ENCODE measurements around the gene SERPINA7. TPM values are rescaled to one million over a fixed set of nuclear protein-coding genes. Genes with fewer than 3 reads are reported as not detected.
"Not testable (repeated sequence)": the region's sequence is repeated elsewhere in the genome, so short reads cannot be mapped to it uniquely, and the experiment has no call there.

The SERPINA7 gene
- not detected in 2 replicates for total RNA-seq

- intact Hi-C loops (cut with micrococcal nuclease) = no loop called here
These were observed at the start of gene SERPINA7 for GRCh38 chrX:106038625-106039024. SERPINA7 (minus strand) TSS chrX:106038727; CDS start chrX:106037058, 1,669 bp downstream.

DNA sequence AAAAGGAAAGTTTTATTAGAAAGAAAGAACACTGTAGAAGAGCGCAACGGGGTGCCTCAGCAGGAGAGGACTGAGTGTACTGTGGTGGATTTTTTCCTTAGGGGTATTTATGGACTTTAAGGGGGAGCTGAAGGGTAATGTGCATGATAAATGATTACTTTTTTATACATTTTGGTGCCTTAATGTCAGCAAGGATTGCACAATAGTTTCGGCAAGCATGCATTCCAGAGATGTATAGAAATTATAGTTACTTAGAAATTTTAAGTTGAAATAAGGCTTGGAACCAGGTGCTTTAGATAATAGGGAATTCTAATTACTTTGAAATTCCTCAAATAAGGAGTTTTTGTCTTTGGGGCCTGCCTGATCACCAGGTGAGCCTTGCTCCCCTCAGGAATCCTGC lies 30.5 kb upstream of the SERPINA7 start:
- intact Hi-C loops (cut with micrococcal nuclease) = no loop called here

DNA sequence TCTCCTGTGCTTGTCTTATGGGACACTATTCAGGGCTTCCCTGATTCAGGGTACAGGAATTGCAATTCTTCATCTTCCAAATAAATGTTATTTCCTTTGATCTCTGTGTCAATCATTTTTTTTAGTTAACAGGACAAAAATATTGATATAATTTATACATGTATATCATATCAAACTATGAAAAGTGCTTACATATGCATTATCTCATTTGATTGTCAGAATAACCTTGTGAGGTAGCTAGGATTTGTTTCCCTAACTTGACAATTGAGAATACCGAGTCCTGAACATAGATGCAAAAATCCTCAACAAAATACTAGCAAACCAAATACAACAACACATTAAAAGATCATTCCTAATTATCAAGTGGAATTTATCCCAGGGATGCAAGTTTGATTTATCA lies 11.5 kb upstream of the SERPINA7 start:
- intact Hi-C loops (cut with micrococcal nuclease) = no loop called here

- intact Hi-C loops (cut with micrococcal nuclease) = no loop called here
These were observed 3.8 kb upstream of the SERPINA7 start for GRCh38 chrX:106042296-106042695.

DNA sequence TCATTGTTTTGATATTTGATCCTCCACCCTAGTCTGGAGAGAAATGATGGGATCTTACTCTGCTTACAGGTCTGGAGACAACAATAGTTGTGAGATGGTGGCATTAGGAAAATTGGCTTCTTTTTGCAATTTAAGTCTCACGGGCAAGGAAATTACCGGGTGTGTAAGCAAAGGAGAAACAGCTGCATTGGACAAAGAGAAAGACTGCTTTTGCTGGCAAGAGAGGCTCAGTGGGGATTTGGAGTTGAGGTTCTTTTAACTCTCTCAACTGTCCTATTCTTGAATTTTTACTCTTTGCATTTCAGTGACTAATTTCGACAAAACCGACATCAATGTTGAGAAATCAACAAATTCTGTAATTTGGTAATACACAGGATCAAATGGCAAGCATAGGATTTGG lies 2.3 kb upstream of the SERPINA7 start:
- intact Hi-C loops (cut with micrococcal nuclease) = no loop called here

DNA sequence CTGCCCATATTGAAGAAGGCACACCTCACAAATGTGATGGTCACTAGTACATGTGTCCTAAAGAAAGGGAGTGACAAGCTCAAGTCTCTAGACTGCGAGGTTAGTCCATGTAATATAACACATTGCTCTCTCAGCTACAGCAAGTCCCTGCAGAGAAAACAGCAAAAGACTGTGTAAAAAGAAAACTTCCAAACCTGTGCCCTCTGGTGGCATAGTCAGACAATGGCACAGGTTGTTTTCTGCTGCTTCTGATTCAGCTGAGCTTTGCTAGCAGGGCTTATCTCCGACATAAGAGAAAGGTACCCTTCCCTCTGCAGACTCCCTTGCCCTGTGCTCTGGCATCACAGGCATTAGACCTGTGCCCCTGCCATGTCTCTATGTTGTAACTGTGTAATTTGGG lies 1.4 kb upstream of the SERPINA7 start:
- intact Hi-C loops (cut with micrococcal nuclease) = no loop called here

DNA sequence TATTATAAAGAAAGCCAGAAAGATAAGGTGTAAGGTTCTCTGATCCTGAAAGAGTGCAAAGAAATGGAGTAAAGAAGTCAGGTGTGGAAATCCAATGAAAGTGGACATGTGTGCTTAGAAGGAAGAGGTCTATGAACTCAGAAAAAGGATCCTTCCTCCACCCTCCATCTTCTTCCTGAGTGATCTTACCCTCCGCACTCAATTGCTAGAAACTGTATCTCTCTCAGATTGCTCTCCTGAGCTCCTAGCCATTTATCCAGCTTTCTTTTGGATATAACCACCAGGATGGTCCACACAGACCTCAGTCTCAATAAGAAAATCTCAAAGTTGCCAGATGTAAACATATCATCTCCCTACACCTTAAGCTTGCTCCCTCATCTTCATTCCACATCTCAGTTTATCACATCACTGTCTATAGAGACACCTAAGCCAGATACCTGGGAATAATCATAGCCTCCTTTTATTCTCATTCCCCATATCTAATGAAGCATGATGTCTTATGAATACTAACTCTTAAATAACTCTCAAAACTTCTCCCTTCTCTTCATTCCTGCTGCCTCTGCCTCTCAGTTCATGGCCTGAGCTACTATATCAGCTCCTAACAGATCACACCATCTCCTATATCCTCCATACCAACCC lies 573 bp downstream of the SERPINA7 start:
- intact Hi-C loops (cut with micrococcal nuclease) = no loop called here

DNA sequence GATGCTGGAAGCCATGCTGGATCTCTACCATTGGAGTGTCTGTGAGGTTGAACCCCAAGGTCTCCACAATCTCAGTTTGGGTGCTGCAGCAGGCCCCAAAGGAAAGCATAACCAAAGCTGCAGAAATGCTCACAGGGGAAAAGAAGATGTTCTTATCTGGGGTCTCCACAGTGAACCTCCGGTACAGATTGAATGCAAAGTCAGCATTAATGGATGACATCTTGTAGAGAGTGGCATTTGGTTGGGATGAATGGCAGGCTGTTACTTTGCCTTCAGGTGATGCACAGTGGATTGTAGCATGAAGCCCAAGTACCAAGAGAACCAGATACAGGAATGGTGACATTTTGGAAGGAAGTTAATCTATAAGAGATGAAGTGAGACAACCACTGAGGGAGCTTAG lies 1.8 kb downstream of the SERPINA7 start:
- intact Hi-C loops (cut with micrococcal nuclease) = no loop called here

- intact Hi-C loops (cut with micrococcal nuclease) = no loop called here
These were observed 3.5 kb downstream of the SERPINA7 start for GRCh38 chrX:106035064-106035463.

DNA sequence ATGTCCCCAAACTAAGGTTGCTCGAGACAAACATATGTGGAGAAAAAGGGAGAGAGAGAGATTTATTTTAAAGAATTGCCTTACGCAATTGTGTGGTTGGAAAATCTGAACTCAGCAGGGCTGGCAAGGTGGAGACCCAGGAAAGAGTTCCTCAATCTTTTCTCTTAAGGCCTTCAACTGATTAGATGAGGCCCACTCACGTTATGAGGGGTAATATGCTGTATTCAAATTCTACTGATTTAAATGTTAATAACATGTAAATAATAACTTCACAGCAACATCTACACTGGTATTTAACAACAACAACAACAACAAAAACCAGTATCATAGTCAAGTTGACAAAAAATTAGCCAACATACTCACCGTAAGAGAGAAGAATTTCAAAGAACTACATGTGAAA lies 14.6 kb downstream of the SERPINA7 start:
- intact Hi-C loops (cut with micrococcal nuclease) = no loop called here

DNA sequence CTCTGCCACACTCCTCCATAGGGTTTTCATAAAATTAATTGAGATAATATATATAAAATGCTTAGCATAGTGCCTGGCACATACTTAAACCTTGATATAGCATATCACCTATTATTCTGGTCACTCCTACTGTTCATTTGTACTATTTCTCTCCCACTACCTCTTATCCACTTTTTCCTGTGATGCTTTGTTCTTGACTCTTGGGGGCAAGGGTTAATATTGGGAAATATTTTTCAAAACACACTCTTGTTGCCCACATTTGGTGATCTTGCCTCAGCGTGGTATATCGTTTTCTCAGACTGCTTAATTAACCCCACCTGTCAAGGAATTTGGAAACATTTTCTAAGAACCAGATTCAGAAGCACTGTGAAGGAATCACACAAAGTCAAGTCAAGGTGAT lies 16.3 kb downstream of the SERPINA7 start:
- intact Hi-C loops (cut with micrococcal nuclease) = no loop called here

DNA sequence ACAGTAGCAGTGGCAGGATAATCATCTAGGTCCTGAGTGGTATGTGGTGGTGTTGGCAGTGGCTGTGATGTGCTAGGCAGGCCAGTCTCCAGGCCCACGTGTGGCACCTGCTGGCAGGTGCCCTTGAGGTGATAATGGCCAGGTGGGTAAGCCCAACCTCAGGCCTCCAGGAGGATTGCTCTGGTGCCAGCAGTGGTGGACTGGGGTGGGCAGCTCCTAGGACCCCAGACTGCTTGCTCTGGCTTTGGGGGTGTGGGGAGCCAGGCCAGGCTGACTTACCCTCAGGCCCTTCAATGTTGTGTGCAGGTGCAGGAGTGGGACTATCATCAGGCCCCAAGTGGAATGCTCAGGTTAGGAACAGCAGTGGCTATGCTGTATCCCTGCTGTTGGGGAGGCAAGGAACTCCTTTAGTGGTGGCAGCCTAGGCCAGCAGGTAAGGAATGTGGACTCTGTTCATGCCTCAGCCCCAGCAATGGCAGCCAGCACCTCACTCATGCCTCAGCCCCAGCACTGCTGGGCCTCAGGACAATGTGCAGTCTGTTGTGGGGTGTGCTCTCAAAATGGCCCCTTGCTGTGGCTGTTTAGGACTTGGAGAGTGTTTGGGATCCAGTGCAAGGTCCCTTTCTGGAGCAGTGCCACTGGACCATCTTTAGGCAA lies 24.3 kb downstream of the SERPINA7 start:
- intact Hi-C loops (cut with micrococcal nuclease) = no loop called here

DNA sequence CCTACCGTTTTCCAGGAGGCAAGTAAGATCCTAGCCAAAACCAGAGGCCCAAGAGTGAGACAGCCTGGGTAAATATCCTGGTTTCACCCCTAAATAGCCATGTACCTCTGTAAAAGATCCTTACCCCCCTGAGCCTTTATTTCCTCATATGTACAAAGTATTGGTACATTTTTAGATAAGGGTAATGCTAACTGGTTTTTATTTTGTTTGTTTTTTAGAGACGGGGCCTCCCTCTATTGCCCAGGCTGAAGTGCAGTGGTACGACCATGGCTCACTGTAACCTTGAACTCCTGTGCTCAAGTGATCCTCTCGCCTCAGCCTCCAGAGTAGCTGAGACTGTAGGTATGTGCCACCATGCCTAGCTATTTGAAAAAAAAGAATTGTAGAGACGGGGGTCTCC lies 29.4 kb downstream of the SERPINA7 start:
- intact Hi-C loops (cut with micrococcal nuclease) = no loop called here

- intact Hi-C loops (cut with micrococcal nuclease) = no loop called here
These were observed 30.7 kb downstream of the SERPINA7 start for GRCh38 chrX:106007815-106008214.

DNA sequence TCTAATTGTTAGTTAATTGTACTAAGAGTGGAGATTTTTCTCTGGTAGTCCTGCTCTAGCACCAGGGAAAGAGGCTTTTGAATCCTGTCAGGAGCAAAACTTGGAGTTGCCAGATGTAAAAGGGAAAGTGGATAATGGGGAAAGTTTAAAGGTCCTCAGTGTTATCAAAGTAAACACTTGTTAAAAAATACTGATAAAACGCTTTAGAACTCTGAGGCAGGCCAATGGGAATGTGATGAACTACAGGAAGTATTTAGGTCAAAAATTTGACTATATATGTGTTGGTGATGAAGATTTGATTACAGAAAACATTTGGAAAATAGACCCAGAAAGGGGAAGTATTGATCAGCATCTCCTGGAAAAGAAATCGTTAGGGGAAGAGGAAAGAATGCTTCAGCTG lies 32.8 kb downstream of the SERPINA7 start:
- intact Hi-C loops (cut with micrococcal nuclease) = no loop called here

DNA sequence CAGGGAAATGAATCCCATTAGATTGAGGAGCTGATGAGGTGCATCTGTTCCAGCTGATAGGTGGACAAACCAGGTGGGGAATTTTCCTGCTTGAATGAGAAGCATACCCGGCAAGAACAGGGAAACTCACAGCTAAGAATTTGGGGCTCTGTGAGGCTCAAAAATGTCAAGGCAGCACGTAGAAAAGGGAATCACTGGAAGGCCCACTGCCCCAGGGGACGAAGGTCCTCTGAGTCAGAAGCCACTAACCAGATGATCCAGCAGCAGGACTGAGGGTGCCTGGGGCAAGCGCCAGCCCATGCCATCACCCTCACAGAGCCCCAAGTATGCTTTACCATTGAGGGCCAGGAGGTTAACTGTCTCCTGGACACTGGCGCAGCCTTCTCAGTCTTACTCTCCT lies 37.9 kb downstream of the SERPINA7 start:
- intact Hi-C loops (cut with micrococcal nuclease) = not testable (repeated sequence)

- intact Hi-C loops (cut with micrococcal nuclease) = no loop called here
These were observed 38.3 kb downstream of the SERPINA7 start for GRCh38 chrX:106000203-106000602.

GRCh38 chrX:105999294-105999693 lies 39.2 kb downstream of the SERPINA7 start:
- intact Hi-C loops (cut with micrococcal nuclease) = no loop called here

DNA sequence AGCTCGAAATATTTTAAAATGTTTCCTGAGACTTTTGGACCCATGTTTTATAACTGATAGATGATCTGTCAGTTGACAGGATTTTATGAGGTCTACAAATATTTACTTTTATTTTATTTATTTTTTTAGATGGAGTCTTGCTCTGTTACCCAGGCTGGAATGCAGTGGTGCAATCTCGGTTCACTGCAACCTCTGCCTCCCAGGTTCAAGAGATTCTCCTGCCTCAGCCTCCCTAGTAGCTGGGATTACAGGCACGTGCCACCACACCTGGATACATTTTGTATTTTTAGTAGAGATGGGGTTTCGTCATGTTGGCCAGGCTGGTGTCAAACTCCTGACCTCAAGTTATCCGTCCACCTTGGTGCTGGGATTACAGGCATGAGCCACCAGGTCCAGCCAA lies 50.0 kb downstream of the SERPINA7 start:
- intact Hi-C loops (cut with micrococcal nuclease) = not testable (repeated sequence)
